Thyroid gland (tissue), 4 donors: ENCODE measurements around the gene KRTAP12-4. TPM values are rescaled to one million over a fixed set of nuclear protein-coding genes. Genes with fewer than 3 reads are reported as not detected.

Source experiments
- DNase-seq, 2 donors: peaks; one replicate each; pipeline ENCODE4 v3.0.0-alpha.2; 2019
- H3K27ac ChIP-seq, 3 donors: fragments of 200-600 bp; sonication (generic); 1 replicate in 2 of 3; 2 replicates in 1 of 3; pipeline ENCODE4 v1.5.1; 2016 to 2019; ENCODE audit warnings: mild to moderate bottlenecking in 1 of 3, moderate library complexity in 1 of 3
- H3K27me3 ChIP-seq: fragments of 200-600 bp; sonication (generic); one replicate; pipeline ENCODE4 v1.5.1; 2019
- H3K36me3 ChIP-seq, 2 donors: fragments of 200-600 bp; sonication (generic); one replicate each; pipeline ENCODE4 v1.5.1; 2016 to 2019
- H3K4me1 ChIP-seq, 2 donors: fragments of 200-600 bp; sonication (generic); one replicate each; pipeline ENCODE4 v1.5.1; 2017 to 2019
- H3K4me3 ChIP-seq, 3 donors: fragments of 200-600 bp; sonication (generic); replicated peaks in 1 of 3; 1 replicate in 2 of 3; 2 replicates in 1 of 3; pipeline ENCODE4 v1.5.1; 2016; ENCODE audit warnings: mild to moderate bottlenecking in 1 of 3
- H3K9me3 ChIP-seq: fragments of 200-600 bp; sonication (generic); one replicate; pipeline ENCODE4 v1.5.1; 2017
- POLR2A ChIP-seq, 2 donors: fragments of 450-650 bp; IDR thresholded peaks; one replicate each; pipeline ENCODE4 v1.6.1; 2017; ENCODE audit warnings: antibody characterized with exemption in 2 of 2, mild to moderate bottlenecking in 2 of 2, moderate library complexity in 1 of 2
- WGBS, 2 donors: methylation state at CpG; one replicate each; pipeline ENCODE4 v1.1.5; 2017; 5-methylcytosine and 5-hydroxymethylcytosine counted together
- intact Hi-C: fragments of 100-400 bp; cut with DNase I; formaldehyde crosslinking; loops from one replicate; pipeline ENCODE4 v1.15.1; 2023
- total RNA-seq, 4 donors: library from RNA; depleted of rRNA; stranded (reverse); fragments of >200 nt; gene quantifications; one replicate each; pipeline ENCODE4 v1.2.3, GENCODE V29; 2016
- TF ChIP-seq, protein P1 (sequence below), 6 experiments: fragments of 200-600 bp in 3 of 6; fragments of 450-650 bp in 3 of 6; sonication (generic) in 3 of 6; IDR thresholded peaks; one replicate each; pipeline ENCODE4 v1.5.1; 2016 to 2019; ENCODE audit warnings: antibody characterized with exemption in 6 of 6, mild to moderate bottlenecking in 2 of 6, inconsistent platforms in 1 of 6, moderate library complexity in 1 of 6

The KRTAP12-4 gene
- total RNA-seq, 4 donors from 2014 or later = not detected

DNA sequence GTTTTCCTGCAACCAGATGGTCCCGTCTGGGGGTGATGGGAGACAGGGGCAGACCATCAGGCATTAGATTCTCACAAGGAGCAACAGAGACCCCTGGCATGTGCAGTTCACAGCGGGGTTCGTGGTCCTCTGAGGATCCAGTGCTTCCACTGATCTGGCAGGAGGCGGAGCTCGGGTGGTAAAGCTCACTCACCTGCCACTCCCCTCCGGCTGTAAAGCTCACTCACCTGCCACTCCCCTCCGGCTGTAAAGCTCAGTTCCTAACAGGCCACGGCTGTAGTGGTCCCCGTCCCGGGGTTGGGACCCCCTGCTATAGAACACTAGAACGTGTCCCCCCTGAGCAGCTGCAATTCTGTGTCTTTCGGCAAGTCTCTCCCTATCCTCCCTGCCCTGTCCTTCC, 47.1 kb upstream of the KRTAP12-4 start:
- DNase-seq = no peak
- Histone ChIP-seq H3K9me3 (no peaks in the 10 kb centered on the region), H3K27me3 (peaks cover 4% of the 10 kb centered on the region), H3K27ac (no peak overlapping the region), H3K4me3 (no peak overlapping the region), H3K36me3 (no peaks in the 10 kb centered on the region), H3K4me1 (no peaks in the 10 kb centered on the region)
- TF ChIP-seq POLR2A (IDR thresholded peaks at IDR 0.05) = no peak
- TF ChIP-seq, protein P1, sequence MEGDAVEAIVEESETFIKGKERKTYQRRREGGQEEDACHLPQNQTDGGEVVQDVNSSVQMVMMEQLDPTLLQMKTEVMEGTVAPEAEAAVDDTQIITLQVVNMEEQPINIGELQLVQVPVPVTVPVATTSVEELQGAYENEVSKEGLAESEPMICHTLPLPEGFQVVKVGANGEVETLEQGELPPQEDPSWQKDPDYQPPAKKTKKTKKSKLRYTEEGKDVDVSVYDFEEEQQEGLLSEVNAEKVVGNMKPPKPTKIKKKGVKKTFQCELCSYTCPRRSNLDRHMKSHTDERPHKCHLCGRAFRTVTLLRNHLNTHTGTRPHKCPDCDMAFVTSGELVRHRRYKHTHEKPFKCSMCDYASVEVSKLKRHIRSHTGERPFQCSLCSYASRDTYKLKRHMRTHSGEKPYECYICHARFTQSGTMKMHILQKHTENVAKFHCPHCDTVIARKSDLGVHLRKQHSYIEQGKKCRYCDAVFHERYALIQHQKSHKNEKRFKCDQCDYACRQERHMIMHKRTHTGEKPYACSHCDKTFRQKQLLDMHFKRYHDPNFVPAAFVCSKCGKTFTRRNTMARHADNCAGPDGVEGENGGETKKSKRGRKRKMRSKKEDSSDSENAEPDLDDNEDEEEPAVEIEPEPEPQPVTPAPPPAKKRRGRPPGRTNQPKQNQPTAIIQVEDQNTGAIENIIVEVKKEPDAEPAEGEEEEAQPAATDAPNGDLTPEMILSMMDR (IDR thresholded peaks at IDR 0.05) = no peak
- WGBS, 2 donors = 59 to 70% methylated on average over 10 to 12 of the region's 12 CpGs
- intact Hi-C loops = no loop called here

DNA sequence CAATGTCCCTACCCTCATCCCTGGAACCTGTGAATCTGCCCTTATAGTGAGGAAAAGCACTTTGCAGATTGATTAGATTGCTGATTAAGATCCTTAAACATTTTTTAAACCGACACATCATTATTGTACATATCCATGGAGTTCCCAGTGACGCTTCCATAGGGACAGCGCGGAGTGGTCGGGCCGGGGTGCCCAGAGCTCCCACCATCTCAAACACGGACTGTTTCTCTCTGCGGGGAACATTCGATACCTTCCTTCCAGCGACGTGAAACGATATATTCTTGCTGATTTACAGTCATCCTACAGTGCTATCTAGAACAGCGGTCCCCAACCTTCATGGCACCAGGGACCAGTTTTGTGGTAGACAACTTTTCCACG, 46.6 kb upstream of the KRTAP12-4 start:
- Histone ChIP-seq H3K36me3 (no peaks in the 10 kb centered on the region), H3K4me3 (no peak overlapping the region), H3K27ac (no peak overlapping the region), H3K4me1 (no peaks in the 10 kb centered on the region), H3K9me3 (no peaks in the 10 kb centered on the region), H3K27me3 (peaks cover under 1% of the 10 kb centered on the region)
- TF ChIP-seq, protein P1 (IDR thresholded peaks at IDR 0.05) = no peak
- no peak for TF ChIP-seq POLR2A (IDR thresholded peaks at IDR 0.05)
- intact Hi-C loops = no loop called here
- no peak for DNase-seq
- 87% methylated on average over 14 of the region's 14 CpGs for WGBS, 2 donors

DNA sequence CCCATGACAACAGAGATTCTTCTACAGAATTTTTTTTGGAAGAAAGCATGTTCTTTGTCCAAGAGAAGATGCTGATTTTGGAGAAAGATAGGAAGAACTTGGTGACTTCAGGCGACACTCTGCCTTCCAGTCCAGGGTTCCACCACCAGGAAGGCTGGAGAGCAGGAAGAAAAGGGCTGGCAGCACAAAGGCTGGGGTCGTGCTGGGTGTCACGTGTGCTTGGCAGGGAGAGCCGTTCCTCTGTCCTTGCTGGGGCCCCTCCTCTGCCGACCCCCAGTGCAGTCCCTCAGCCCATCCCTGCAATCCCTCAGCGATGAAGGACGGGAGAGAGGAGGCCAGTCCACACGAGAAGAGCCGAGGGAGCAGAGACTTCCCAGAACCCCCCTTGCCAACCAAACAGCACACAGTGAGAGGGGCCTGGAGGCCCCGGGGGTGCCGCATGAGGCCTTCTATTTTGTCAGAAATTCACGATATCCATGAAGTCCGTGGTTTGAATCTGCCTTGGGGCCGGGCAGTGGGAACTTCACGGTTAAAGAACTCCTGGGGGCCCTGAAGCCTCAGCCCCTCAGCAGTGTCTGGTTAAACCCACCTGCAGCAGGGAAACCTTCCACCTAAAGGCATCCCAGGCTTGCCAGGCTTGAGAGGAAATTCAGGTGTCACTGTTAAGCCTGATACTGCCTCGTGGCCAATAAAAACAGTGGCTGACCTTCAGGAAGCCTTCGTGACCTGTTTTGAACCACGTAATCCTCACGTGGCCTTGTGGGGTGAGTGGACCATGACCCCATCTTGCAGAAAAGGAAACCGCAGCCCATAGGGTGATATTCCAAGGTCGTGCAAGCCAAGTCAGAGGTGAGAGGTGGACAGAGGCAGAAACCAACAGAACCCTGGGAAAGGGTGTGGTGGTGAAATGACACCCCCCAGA, 45.9 kb upstream of the KRTAP12-4 start:
- intact Hi-C loops = no loop called here
- Histone ChIP-seq H3K9me3 (no peaks in the 10 kb centered on the region), H3K36me3 (no peaks in the 10 kb centered on the region), H3K4me1 (no peaks in the 10 kb centered on the region), H3K27me3 (no peaks in the 10 kb centered on the region), H3K27ac (no peak overlapping the region), H3K4me3 (no peak overlapping the region)
- DNase-seq = no peak
- TF ChIP-seq POLR2A (IDR thresholded peaks at IDR 0.05) = no peak
- TF ChIP-seq, protein P1 (IDR thresholded peaks at IDR 0.05) = no peak
- WGBS, 2 donors = 72 to 76% methylated on average over 18 of the region's 21 CpGs

DNA sequence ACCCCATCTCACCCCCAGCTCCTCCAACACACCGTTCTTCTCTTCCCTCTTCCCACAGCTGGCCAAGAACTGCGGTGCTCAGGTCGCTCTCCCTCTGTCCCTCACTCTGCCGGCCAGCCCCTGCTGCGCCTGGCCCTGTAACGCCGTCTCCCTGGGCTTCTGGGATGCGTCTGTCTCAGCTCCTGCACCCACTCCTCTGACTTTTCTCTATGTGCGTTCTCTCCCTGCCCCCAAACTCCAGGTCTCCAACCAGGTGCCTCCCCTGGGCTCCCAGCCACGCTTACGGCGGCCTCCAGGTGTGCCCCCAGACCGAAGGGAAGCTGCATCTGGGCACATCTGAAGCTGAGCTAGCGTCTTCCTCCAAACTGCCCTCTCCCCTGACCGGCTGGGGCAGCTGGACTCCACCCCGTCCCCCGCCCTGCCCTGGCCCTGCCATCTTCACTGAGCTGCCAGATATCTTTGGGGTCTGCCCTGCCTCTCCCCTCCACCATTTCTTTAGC, 45.1 kb upstream of the KRTAP12-4 start:
- Histone ChIP-seq H3K4me3 (no peak overlapping the region), H3K9me3 (no peaks in the 10 kb centered on the region), H3K4me1 (no peaks in the 10 kb centered on the region), H3K36me3 (no peaks in the 10 kb centered on the region), H3K27me3 (no peaks in the 10 kb centered on the region), H3K27ac (no peak overlapping the region)
- 79% methylated on average over 17 of the region's 17 CpGs for WGBS, 2 donors
- DNase-seq = no peak
- intact Hi-C loops = no loop called here
- TF ChIP-seq POLR2A (IDR thresholded peaks at IDR 0.05) = no peak
- TF ChIP-seq, protein P1 (IDR thresholded peaks at IDR 0.05) = no peak
